Erythroblast (primary cell): ENCODE measurements around the gene AKR1B15.
"Not testable (repeated sequence)": the region's sequence is repeated elsewhere in the genome, so short reads cannot be mapped to it uniquely, and the experiment has no call there.

Experiments
- GATA1 ChIP-seq: IDR thresholded peaks from 2 replicates; pipeline ENCODE4 v1.6.1; 2011; ENCODE audit warnings: low read depth, mild to moderate bottlenecking, control low read depth, low read length, moderate library complexity
- POLR2A ChIP-seq: IDR thresholded peaks from 2 replicates; pipeline ENCODE4 v1.6.1; 2011; ENCODE audit warnings: mild to moderate bottlenecking, low read length

DNA sequence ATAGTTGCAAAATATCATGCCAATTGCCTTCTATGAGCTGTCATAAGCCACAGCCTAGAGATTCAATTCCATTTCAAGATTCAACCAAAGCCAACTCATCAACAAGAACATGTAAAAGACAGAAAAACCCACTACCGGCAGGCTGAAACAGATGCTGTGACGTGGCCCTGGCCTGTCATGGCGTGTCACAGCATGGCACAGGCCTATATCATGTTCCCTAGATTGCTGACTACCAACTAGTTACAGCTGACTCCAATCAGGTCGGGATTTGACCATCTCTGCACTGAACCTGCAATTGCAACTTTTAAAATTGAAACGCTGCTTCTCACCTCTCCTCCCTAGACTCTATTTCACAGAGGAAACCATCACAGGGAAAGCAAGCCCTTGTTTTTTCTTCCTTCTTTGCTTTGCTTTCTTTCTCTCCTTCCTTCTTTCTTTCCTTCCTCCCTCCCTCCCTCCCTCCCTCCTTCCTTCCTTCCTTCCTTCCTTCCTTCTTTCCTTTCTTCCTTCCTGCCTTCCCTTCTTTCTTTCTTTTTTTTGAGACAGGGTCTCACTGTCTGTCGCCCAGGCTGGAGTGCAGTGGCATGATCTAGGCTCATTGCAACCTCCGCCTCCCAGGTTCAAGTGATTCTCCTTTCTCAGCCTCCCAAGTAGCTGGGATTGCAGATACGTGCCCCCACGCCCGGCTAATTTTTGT, 22.2 kb upstream of the AKR1B15 start:
- TF ChIP-seq POLR2A, GATA1: not testable (repeated sequence)
